GM21737 (cell line): ENCODE data around the gene PLP1.
A peak's percentile ranks its signal among the peaks of the same experiment; 100 is the strongest.

Source experiments
- ATAC-seq: cut with Tn5 transposase; IDR thresholded peaks from one replicate; pipeline ENCODE4 v1.9.1; 2021; ENCODE audit warnings: mild to moderate bottlenecking, moderate library complexity; ENCODE audit not compliant: unreplicated experiment

PLP1 gene

DNA sequence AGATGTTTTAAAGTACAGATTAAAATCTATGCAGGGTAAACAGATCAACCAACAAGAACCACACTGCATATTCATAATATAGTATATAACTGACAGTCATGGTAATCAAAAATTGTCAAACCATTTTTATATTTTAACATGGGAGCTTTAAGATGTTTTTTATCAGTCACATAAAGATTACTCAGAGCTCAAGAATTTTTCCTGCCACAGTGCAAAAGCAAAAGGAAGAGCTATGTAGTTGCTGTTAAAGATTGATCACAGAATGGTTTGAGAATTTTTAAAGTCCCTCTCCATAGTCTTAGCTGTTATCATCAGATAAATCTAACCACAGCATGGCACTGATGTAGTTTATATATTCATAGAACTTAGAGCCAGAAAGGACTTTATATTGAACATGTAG, 47.0 kb downstream of the PLP1 start:
- ATAC-seq: no peak

DNA sequence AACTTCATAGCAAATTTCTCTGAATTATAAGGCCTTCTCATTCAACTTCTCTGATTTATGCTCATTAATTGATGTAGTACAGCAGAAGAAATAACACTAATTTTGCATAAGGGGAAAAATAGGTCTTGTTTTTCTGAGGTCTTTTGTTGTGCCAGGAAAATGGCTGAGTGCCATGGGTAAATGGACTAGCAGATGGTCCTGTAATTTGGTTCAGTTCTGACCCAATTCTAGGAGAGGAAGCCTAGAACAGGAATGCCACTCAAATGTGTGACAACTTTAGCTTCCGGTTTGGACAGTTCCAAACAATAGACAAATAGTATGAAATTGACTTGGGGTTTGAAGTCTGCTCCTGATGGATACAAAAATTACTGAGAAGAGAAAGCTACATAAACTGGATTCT, 49.2 kb downstream of the PLP1 start:
- ATAC-seq: no peak

DNA sequence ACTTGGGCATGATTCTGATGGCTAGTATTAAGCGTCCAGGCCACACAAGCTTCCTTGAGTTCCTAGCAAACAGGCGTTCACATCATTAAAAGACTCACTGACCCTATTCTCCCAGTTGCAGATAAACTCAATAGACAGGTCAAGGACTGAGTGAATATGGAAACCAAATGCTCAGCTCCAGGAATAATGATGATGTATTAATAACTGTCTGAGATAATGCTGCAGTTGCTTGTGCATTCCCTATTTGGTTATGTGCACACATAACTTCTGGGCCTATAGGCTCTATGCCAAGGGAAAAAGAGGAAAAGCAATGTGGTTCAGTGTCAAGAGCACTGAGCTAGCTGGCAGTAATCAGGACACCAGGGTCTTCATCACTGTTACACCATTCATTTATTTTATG, 51.9 kb downstream of the PLP1 start:
- no peak for ATAC-seq

DNA sequence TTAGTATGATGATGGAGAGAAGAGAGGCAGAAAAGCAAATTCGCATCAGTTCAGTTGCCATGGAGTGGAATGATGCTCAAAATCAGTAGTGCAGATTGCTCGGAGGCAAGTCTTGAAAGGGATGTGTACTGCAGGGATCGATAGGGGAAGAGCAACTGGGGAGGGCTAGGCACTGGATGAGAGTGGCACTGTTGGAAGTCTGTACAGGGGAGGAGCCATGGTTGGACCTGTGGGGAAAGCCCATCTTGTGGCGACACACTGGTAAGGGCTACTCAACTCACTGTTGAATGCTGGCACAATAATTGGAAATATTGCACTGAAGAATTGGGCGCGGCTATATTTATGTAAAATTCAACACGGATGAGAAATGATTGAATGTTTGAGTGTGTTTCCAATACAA, 54.2 kb downstream of the PLP1 start:
- no peak for ATAC-seq

DNA sequence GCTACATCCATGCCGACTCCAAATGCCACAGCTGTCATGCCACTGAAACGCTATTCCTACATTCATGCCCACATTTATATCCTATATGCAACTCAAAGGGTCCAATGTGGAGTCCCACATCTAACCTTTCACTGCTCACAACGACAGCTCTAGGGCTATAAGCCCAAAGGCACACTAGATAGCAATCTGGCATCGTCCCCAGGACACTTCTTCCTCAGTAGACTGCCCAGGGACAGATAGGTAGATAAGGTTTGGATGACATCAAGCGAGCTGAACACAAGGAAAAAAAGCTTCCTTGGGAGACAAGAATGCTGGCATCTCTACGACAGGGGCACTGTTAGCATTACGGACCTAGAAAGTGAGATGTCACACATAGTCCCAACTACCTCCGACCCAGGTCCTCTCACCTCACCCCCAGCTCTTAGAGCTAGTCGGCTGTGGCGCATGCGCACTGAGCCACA, 54.7 kb downstream of the PLP1 start:
- ATAC-seq: peak; percentile 13

DNA sequence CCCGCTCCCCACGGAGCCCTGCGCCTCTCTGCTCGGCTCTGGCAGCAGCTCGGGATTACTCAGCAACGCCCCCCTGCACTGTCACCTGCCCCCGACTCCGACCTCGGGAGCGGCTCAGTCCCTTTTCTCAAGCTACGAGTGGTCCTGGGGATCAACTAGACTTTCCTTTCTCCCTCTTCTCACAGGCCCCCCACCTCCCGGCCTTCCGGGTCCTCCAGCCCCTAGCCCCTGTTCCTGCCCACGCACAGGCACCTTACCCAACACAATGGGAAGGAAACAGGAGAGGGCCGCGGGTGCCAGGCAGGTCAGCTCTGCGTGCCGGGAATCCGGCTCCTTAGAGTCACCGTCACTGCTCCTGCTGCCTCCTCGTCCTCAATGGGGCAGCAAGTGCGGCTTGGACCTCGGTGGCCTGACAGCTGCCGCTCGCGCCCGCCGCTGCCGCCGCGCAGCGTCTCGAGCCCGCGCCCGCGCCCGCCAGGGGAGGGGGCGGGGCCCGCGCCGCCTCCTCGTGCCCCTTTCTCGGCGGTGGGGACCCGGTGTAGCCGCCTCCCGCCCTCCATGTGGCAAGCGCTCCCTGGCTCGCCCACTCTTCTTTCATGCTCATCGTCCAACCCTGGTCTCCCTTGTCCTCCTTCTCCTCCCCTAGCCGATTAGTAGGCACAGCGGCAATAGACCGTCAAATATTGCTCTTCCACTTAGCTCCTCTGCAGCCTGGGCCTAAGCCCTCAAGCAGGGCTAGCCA, 55.3 kb downstream of the PLP1 start, which contains the start of gene RAB9B:
TSS of gene RAB9B (minus strand) at position 455 of the 742 bp plus-strand sequence. CDS start 6,473 bp downstream, outside the sequence.
- peak; percentile 87 for ATAC-seq

DNA sequence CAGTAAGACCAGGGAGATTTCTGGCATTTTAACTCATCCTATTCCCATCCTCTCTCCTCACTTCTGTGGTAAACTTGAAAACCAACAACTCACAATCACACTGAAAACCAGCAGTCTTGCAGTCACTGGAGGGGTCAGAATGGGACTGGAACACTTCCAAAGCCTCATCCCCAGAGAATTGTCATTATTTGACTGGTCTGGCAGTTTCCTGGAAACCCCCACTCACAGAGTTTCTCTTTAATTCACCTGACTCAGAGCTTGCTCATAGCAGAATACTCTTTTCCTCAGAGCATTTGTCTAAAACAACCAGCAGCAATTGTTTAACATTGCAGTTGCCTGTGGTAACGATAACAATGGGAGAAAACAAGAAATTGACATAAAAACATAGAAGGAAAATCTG, 62.8 kb downstream of the PLP1 start:
- no peak for ATAC-seq
